H1 (cell line): ENCODE measurements around the gene RBSN. TPM values are rescaled to one million over a fixed set of nuclear protein-coding genes. Genes with fewer than 3 reads are reported as not detected.

Experiments used
- CTCF ChIA-PET: fragments of 300-600 bp; sonication (Branson Sonifier 250); formaldehyde crosslinking; loops from one replicate; lab custom pipeline; 2021; ENCODE audit not compliant: partially characterized antibody; lab: Charles Lee
- POLR2A ChIA-PET: fragments of 300-600 bp; sonication (Branson Sonifier 250); formaldehyde crosslinking; loops from one replicate; lab custom pipeline; 2021; ENCODE audit warnings: inconsistent platforms; ENCODE audit not compliant: partially characterized antibody; lab: Charles Lee
- DNase-seq, 2 experiments: peaks; one replicate each; pipeline versions ENCODE4 v3.0.0 to v3.0.0-alpha.2; 2010 to 2022; ENCODE audit warnings: low spot score in 2 of 2, low read depth in 1 of 2, mixed read lengths in 1 of 2
- FAIRE-seq: peaks from 2 replicates; lab custom pipeline; 2011; peaks lifted over from hg19 to GRCh38; lab: Jason Lieb, UNC
- H2AFZ ChIP-seq: 2 replicates; pipeline ENCODE4 v1.8.1; 2012; ENCODE audit warnings: low read length, inconsistent platforms
- H2AK5ac ChIP-seq: 2 replicates; pipeline ENCODE4 v1.6.1; 2013; ENCODE audit warnings: low read depth, low read length
- H2BK120ac ChIP-seq: replicated peaks from 2 replicates; pipeline ENCODE3; 2013; ENCODE audit warnings: low read depth, low read length, inconsistent platforms
- H2BK12ac ChIP-seq: 2 replicates; pipeline ENCODE4 v1.6.1; 2013; ENCODE audit warnings: low read depth, low read length
- H2BK15ac ChIP-seq: 2 replicates; pipeline ENCODE4 v1.6.1; 2013; ENCODE audit warnings: low read length
- H2BK20ac ChIP-seq: 2 replicates; pipeline ENCODE4 v1.6.1; 2013; ENCODE audit warnings: low read length
- H2BK5ac ChIP-seq: 2 replicates; pipeline ENCODE4 v1.6.1; 2013; ENCODE audit warnings: low read depth, low read length
- H3K14ac ChIP-seq: 2 replicates; pipeline ENCODE4 v1.6.1; 2013; ENCODE audit warnings: inconsistent platforms; ENCODE audit not compliant: insufficient read length
- H3K18ac ChIP-seq: 2 replicates; pipeline ENCODE4 v1.6.1; 2013; ENCODE audit warnings: low read length; ENCODE audit errors: extremely low read depth
- H3K23ac ChIP-seq: 2 replicates; pipeline ENCODE4 v1.6.1; 2013; ENCODE audit warnings: inconsistent platforms; ENCODE audit not compliant: insufficient read length
- H3K23me2 ChIP-seq: 2 replicates; pipeline ENCODE4 v1.6.1; 2013; ENCODE audit warnings: low read depth, low read length
- H3K27ac ChIP-seq: 2 replicates; pipeline ENCODE4 v1.6.1; 2011; ENCODE audit warnings: low read depth, low read length, inconsistent platforms
- H3K27me3 ChIP-seq, 4 experiments: replicated peaks in 1 of 4; 1 replicate in 1 of 4; 2 replicates in 3 of 4; pipeline versions ENCODE4 v1.6.1 to v1.8.1; 2011 to 2013; ENCODE audit warnings: low read length in 3 of 4, mild to moderate bottlenecking in 3 of 4, inconsistent platforms in 2 of 4, mixed read lengths in 2 of 4, moderate library complexity in 1 of 4; ENCODE audit not compliant: control insufficient read depth in 3 of 4, insufficient read depth in 3 of 4; ENCODE audit errors: extremely low read depth in 1 of 4
- H3K36me3 ChIP-seq, 4 experiments: 2 replicates each; pipeline versions ENCODE4 v1.6.1 to v1.8.1; 2011 to 2013; ENCODE audit warnings: mild to moderate bottlenecking in 4 of 4, low read length in 3 of 4, moderate library complexity in 2 of 4, control low read depth in 1 of 4, inconsistent platforms in 1 of 4; ENCODE audit not compliant: insufficient read depth in 4 of 4, control insufficient read depth in 2 of 4
- H3K4ac ChIP-seq: replicated peaks from 2 replicates; pipeline ENCODE3; 2013; ENCODE audit warnings: low read length, low read depth, mixed read lengths, inconsistent platforms; ENCODE audit not compliant: insufficient read length
- H3K4me1 ChIP-seq, 4 experiments: replicated peaks in 1 of 4; 1 replicate in 1 of 4; 2 replicates in 3 of 4; pipeline versions ENCODE4 v1.6.1 to v1.8.1; 2011 to 2013; ENCODE audit warnings: low read length in 3 of 4, inconsistent platforms in 2 of 4, mixed read lengths in 1 of 4; ENCODE audit not compliant: insufficient read depth in 4 of 4, control insufficient read depth in 3 of 4
- H3K4me2 ChIP-seq, 2 experiments: 2 replicates each; pipeline versions ENCODE4 v1.6.1 to v1.8.1; 2011 to 2013; ENCODE audit warnings: low read depth in 2 of 2, low read length in 2 of 2, control low read depth in 1 of 2, inconsistent platforms in 1 of 2, mild to moderate bottlenecking in 1 of 2; ENCODE audit not compliant: insufficient read depth in 1 of 2
- H3K4me3 ChIP-seq, 4 experiments: fragments of 200-600, 300-600 bp in 1 of 4; sonication (generic), shearing (Covaris generic), sonication (Bioruptor Twin) in 1 of 4; 2 replicates each; pipeline versions ENCODE4 v1.5.1 to v1.8.1; 2011 to 2016; ENCODE audit warnings: low read length in 4 of 4, low read depth in 3 of 4, control low read depth in 2 of 4, inconsistent platforms in 2 of 4, mild to moderate bottlenecking in 2 of 4, mixed read lengths in 1 of 4, moderate library complexity in 1 of 4; ENCODE audit not compliant: insufficient read depth in 2 of 4; ENCODE audit errors: extremely low read depth in 1 of 4
- H3K56ac ChIP-seq: replicated peaks from 2 replicates; pipeline ENCODE3; 2013; ENCODE audit warnings: low read depth, mild to moderate bottlenecking, mixed read lengths, low read length, inconsistent platforms; ENCODE audit not compliant: insufficient read length
- H3K79me1 ChIP-seq: 2 replicates; pipeline ENCODE4 v1.6.1; 2013; ENCODE audit warnings: low read depth, low read length, control low read depth
- H3K79me2 ChIP-seq, 2 experiments: 2 replicates each; pipeline versions ENCODE4 v1.6.1 to v1.8.1; 2012 to 2013; ENCODE audit warnings: low read length in 2 of 2, mild to moderate bottlenecking in 2 of 2, inconsistent platforms in 1 of 2; ENCODE audit not compliant: insufficient read depth in 2 of 2, control insufficient read depth in 1 of 2
- H3K9ac ChIP-seq, 4 experiments: replicated peaks in 1 of 4; 1 replicate in 1 of 4; 2 replicates in 3 of 4; pipeline versions ENCODE4 v1.6.1 to v1.8.1; 2011 to 2013; ENCODE audit warnings: low read depth in 3 of 4, low read length in 3 of 4, control low read depth in 2 of 4, mild to moderate bottlenecking in 2 of 4, moderate library complexity in 2 of 4, inconsistent platforms in 1 of 4; ENCODE audit errors: extremely low read depth in 1 of 4
- H3K9me3 ChIP-seq, 2 experiments: 2 replicates each; pipeline versions ENCODE4 v1.6.1 to v1.8.1; 2012 to 2013; ENCODE audit warnings: mild to moderate bottlenecking in 2 of 2, moderate library complexity in 2 of 2, control low read depth in 1 of 2, inconsistent platforms in 1 of 2, low read depth in 1 of 2, low read length in 1 of 2, mixed read lengths in 1 of 2; ENCODE audit not compliant: insufficient read depth in 2 of 2
- H4K20me1 ChIP-seq, 2 experiments: replicated peaks in 1 of 2; 2 replicates each; pipeline versions ENCODE3 to v1.8.1; 2011 to 2013; ENCODE audit warnings: inconsistent platforms in 2 of 2, low read length in 2 of 2, mild to moderate bottlenecking in 1 of 2; ENCODE audit not compliant: insufficient read depth in 2 of 2, control insufficient read depth in 1 of 2
- H4K5ac ChIP-seq: 2 replicates; pipeline ENCODE4 v1.6.1; 2013; ENCODE audit warnings: low read length, low read depth, mixed read lengths, inconsistent platforms; ENCODE audit not compliant: insufficient read length
- H4K8ac ChIP-seq: 2 replicates; pipeline ENCODE4 v1.8.0; 2013; ENCODE audit warnings: mild to moderate bottlenecking, moderate library complexity, low read length, inconsistent platforms; ENCODE audit not compliant: insufficient read depth; ENCODE audit errors: extremely low read depth
- H4K91ac ChIP-seq: replicated peaks from 2 replicates; pipeline ENCODE3; 2013; ENCODE audit warnings: low read length, mixed read lengths, inconsistent platforms; ENCODE audit not compliant: insufficient read length
- CHD1 ChIP-seq: IDR thresholded peaks from 2 replicates; pipeline ENCODE4 v1.6.1; 2012; ENCODE audit warnings: low read depth, low read length, improper control_type of control experiment
- EZH2 ChIP-seq: fragments of 200-600 bp; sonication (generic); IDR thresholded peaks from 2 replicates; pipeline ENCODE4 v1.7.1; 2012; ENCODE audit warnings: low read depth, mild to moderate bottlenecking, moderate library complexity, low read length, inconsistent platforms; ENCODE audit not compliant: severe bottlenecking
- GABPA ChIP-seq: IDR thresholded peaks from 2 replicates; pipeline ENCODE4 v1.6.1; 2011; ENCODE audit warnings: mild to moderate bottlenecking, low read length, moderate library complexity, borderline replicate concordance; ENCODE audit not compliant: insufficient read depth
- GTF2F1 ChIP-seq: IDR thresholded peaks from 2 replicates; pipeline ENCODE4 v1.6.1; 2012; ENCODE audit warnings: low read depth, low read length, improper control_type of control experiment, borderline replicate concordance
- POLR2A ChIP-seq, 2 experiments: IDR thresholded peaks; 1 replicate in 1 of 2; 2 replicates in 1 of 2; pipeline ENCODE4 v1.6.1; 2011; ENCODE audit warnings: low read depth in 2 of 2, low read length in 2 of 2, mild to moderate bottlenecking in 2 of 2; ENCODE audit errors: control extremely low read depth in 1 of 2
- POLR2AphosphoS5 ChIP-seq: IDR thresholded peaks from 2 replicates; pipeline ENCODE4 v1.6.1; 2011; ENCODE audit warnings: low read depth, low read length
- RAD21 ChIP-seq, 2 experiments: IDR thresholded peaks in 1 of 2; conservative IDR thresholded peaks in 1 of 2; 2 replicates each; pipeline ENCODE4 v1.6.1; 2011; ENCODE audit warnings: low read depth in 2 of 2, low read length in 2 of 2, improper control_type of control experiment in 1 of 2, inconsistent platforms in 1 of 2, mild to moderate bottlenecking in 1 of 2, moderate library complexity in 1 of 2
- RBBP5 ChIP-seq: IDR thresholded peaks from 2 replicates; pipeline ENCODE4 v1.7.1; 2012; ENCODE audit warnings: low read depth, mild to moderate bottlenecking, inconsistent platforms, low read length, moderate library complexity, borderline replicate concordance
- WGBS, 2 experiments: shearing (Covaris generic) in 1 of 2; methylation state at CpG; one replicate each; pipeline versions ENCODE4 v1.1.6 to v1.1.7; 2013 to 2015; ENCODE audit warnings: low lambda C conversion rate in 2 of 2, mixed read lengths in 2 of 2, inconsistent platforms in 1 of 2, low coverage in 1 of 2, missing lambda C conversion rate in 1 of 2; ENCODE audit not compliant: insufficient replicate concordance in 2 of 2, insufficient coverage in 1 of 2, insufficient read length in 1 of 2; ENCODE audit errors: extremely low coverage in 1 of 2, missing lambda C conversion rate in 1 of 2; 5-methylcytosine and 5-hydroxymethylcytosine counted together
- polyA plus RNA-seq, 7 experiments: library from polyadenylated mRNA; depleted of rRNA in 3 of 7; stranded (reverse) in 5 of 7; unstranded in 2 of 7; fragments of >200 nt in 5 of 7; fragments of 200-250 nt in 2 of 7; gene quantifications; 1 replicate in 5 of 7; 2 replicates in 1 of 7; 4 replicates in 1 of 7; pipeline versions ENCODE4 v1.2.1 to v1.2.3, GENCODE V29; 2011 to 2013; ENCODE audit warnings: missing spikeins in 2 of 7, mixed read lengths in 2 of 7
- total RNA-seq: library from RNA; stranded (reverse); fragmentation: NEBNext Ultra II Directional; extraction: Animal tissue kit (Norgen Biotek cat#: 25700); gene quantifications from 2 replicates; pipeline ENCODE4 v1.2.1, GENCODE V29; 2021
- TF ChIP-seq, protein P1 (sequence below): IDR thresholded peaks from 2 replicates; pipeline ENCODE4 v1.6.1; 2011; ENCODE audit warnings: low read depth, mild to moderate bottlenecking, low read length; ENCODE audit not compliant: insufficient read depth
- TF ChIP-seq, protein P2 (sequence below): IDR thresholded peaks from 2 replicates; pipeline ENCODE4 v1.6.1; 2012; ENCODE audit warnings: low read length, inconsistent platforms

The RBSN gene
- total and polyA plus RNA-seq, 2 of the 8 experiments (the other 6 are each of a cell fraction or from before 2014, with no cell fraction given) = 5.9 to 20.0 TPM

DNA sequence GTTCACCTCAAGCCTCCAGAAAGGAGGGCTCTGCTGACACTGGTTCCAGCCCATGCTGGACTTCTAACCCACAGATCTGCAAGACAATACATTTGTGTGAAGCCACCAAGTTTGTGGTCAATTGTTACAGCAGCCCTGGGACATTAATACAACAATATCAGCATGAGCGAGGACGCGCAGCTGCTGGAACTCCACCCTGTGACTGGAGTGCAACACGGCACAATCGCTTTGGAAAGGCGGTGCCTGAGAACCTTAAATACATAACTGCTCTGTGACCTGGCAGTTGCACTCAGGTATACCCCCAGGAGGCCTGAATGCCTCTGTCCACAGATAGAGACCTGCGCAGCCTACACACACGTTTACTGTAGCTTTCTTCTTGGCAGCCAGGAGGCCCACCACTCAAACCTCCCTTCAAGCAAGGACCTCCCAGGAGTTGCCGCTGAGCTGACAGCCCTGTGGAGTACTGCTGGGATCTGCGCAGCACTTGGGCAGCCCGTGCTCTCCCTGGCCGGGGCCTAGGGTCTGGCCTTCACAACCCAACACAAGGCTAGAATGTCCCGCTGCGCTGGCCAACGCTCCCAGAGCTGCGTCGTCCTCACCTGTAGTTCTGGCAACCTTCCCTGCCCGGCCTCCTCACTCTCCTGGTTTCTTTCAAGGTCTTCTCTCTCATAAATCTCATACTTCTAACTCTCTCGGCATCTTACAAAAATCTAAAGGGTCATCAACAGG lies 42.1 kb downstream of the RBSN start:
- peaks cover 9 to 39% (median 21%) of the 10 kb centered on the region in 4 experiments for H3K36me3 ChIP-seq
- FAIRE-seq = no peak

More for the DNA sequence above, 42.1 kb downstream of the RBSN start:
- Histone ChIP-seq H3K23ac (no peak overlapping the region), H2BK5ac (no peak overlapping the region), H3K79me1 (peaks cover 9% of the 10 kb centered on the region), H4K8ac (no peak overlapping the region), H3K27ac (no peak overlapping the region), H3K14ac (no peak overlapping the region), H3K4ac (no peak overlapping the region), H4K5ac (no peak overlapping the region), H3K9ac (no peak overlapping the region), H4K20me1 (peaks cover 11 to 21% of the 10 kb centered on the region in 2 experiments), H2AK5ac (no peak overlapping the region), H2AFZ (no peak overlapping the region), H3K56ac (no peak overlapping the region), H2BK12ac (no peak overlapping the region), H3K27me3 (no peaks in the 10 kb centered on the region), H3K18ac (no peak overlapping the region), H3K4me1 (peaks cover 0 to 2% (median 0%) of the 10 kb centered on the region in 4 experiments; a peak in 2 of 7 replicates), H3K9me3 (no peaks in the 10 kb centered on the region; a peak in 1 of 4 replicates), H2BK15ac (no peak overlapping the region), H2BK20ac (no peak overlapping the region), H3K4me2 (no peak overlapping the region), H2BK120ac (no peak overlapping the region), H3K4me3 (no peak overlapping the region), H3K23me2 (no peaks in the 10 kb centered on the region), H3K79me2 (peaks cover 3 to 62% of the 10 kb centered on the region in 2 experiments; a peak in 3 of 4 replicates), H4K91ac (no peak overlapping the region)
- ChIA-PET CTCF (interaction anchor here (0.6 to 1.8 kb wide), 3 partner anchors 9 to 30 kb away, joined by 3 to 6 read pairs (median 4); no protein-coding TSS in a partner anchor), POLR2A (no interaction called here)
- TF ChIP-seq, protein P1, sequence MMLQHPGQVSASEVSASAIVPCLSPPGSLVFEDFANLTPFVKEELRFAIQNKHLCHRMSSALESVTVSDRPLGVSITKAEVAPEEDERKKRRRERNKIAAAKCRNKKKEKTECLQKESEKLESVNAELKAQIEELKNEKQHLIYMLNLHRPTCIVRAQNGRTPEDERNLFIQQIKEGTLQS = no peak
- TF ChIP-seq POLR2AphosphoS5 (no peak), CHD1 (no peak), RBBP5 (no peak), GTF2F1 (no peak), POLR2A (IDR thresholded peaks at IDR 0.05; ENCODE audit: control extremely low read depth in 1 of 2, low read depth in 2 of 2, low read length in 2 of 2) (no peak), EZH2 (no peak), GABPA (no peak), RAD21 (IDR thresholded peaks at IDR 0.05 in 1 of 2, conservative IDR thresholded peaks at IDR 0.05 in 1 of 2; ENCODE audit: low read depth in 2 of 2, low read length in 2 of 2) (no peak)
- TF ChIP-seq, protein P2, sequence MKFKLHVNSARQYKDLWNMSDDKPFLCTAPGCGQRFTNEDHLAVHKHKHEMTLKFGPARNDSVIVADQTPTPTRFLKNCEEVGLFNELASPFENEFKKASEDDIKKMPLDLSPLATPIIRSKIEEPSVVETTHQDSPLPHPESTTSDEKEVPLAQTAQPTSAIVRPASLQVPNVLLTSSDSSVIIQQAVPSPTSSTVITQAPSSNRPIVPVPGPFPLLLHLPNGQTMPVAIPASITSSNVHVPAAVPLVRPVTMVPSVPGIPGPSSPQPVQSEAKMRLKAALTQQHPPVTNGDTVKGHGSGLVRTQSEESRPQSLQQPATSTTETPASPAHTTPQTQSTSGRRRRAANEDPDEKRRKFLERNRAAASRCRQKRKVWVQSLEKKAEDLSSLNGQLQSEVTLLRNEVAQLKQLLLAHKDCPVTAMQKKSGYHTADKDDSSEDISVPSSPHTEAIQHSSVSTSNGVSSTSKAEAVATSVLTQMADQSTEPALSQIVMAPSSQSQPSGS = no peak
- 91% methylated on average over 19 of the region's 19 CpGs; no CpG with 5 or more reads in 1 of the 2 experiments for WGBS, 2 experiments
- DNase-seq = no peak
